Measurements from ENCODE around the gene TMEM244.

DNA sequence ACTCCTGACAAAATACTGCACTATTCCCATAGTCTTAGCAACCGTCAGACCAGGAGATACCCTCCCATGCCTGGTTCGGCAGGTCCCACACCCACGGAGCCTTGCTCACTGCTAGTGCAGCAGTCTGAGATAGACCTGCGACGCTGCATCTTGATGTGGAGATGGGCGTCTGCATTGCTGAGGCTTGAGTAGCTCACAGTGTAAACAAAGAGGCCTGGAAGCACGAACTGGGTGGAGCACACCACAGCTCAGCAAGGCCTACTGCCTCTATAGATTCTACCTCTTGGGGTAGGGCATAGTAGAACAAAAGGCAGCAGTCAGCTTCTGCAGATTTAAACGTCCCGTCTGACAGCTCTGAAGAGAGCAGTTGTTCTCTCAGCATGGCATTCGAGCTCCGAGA is 25.4 kb downstream of the TMEM244 start:
- TF ChIP-seq, protein P1, sequence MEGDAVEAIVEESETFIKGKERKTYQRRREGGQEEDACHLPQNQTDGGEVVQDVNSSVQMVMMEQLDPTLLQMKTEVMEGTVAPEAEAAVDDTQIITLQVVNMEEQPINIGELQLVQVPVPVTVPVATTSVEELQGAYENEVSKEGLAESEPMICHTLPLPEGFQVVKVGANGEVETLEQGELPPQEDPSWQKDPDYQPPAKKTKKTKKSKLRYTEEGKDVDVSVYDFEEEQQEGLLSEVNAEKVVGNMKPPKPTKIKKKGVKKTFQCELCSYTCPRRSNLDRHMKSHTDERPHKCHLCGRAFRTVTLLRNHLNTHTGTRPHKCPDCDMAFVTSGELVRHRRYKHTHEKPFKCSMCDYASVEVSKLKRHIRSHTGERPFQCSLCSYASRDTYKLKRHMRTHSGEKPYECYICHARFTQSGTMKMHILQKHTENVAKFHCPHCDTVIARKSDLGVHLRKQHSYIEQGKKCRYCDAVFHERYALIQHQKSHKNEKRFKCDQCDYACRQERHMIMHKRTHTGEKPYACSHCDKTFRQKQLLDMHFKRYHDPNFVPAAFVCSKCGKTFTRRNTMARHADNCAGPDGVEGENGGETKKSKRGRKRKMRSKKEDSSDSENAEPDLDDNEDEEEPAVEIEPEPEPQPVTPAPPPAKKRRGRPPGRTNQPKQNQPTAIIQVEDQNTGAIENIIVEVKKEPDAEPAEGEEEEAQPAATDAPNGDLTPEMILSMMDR (IDR thresholded peaks at IDR 0.05; ENCODE audit: extremely low read depth in 1 of 2, insufficient read depth in 1 of 2, low read depth in 1 of 2, low read length in 2 of 2): no peak
- no peak for TF ChIP-seq EZH2 (IDR thresholded peaks at IDR 0.05; ENCODE audit: borderline replicate concordance, low read depth, low read length, severe bottlenecking)
- no peak for TF ChIP-seq POLR2AphosphoS5 (IDR thresholded peaks at IDR 0.05; ENCODE audit: insufficient read depth, low read depth, low read length)
- TF ChIP-seq POLR2A (IDR thresholded peaks at IDR 0.05; ENCODE audit: low read depth, low read length): no peak

Measured in endothelial cell of umbilical vein (primary cell).